ENCODE measurements around the gene PTPRT.

Gene PTPRT

DNA sequence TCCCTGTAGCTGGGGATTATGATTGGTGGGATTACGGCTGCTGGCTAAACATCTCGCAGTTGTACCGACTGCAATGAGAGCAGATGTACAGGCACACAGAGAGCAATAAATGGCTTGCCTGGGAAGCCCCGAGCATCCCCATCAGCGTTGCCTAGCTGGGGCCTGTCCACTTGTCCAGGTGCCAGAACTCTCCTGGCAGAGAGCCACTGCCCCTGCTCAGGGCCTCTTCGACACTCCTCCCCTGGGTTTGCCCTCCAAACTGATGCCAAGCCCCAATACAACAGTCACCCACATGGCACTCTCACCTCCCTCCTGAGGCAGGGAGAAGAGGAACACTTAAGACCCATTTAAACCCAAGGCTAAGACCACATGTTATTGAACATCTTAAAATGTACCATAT lies 715.1 kb downstream of the PTPRT start:
- H3K36me3 ChIP-seq, result no peaks in the 10 kb centered on the region
- TF ChIP-seq, protein P1, sequence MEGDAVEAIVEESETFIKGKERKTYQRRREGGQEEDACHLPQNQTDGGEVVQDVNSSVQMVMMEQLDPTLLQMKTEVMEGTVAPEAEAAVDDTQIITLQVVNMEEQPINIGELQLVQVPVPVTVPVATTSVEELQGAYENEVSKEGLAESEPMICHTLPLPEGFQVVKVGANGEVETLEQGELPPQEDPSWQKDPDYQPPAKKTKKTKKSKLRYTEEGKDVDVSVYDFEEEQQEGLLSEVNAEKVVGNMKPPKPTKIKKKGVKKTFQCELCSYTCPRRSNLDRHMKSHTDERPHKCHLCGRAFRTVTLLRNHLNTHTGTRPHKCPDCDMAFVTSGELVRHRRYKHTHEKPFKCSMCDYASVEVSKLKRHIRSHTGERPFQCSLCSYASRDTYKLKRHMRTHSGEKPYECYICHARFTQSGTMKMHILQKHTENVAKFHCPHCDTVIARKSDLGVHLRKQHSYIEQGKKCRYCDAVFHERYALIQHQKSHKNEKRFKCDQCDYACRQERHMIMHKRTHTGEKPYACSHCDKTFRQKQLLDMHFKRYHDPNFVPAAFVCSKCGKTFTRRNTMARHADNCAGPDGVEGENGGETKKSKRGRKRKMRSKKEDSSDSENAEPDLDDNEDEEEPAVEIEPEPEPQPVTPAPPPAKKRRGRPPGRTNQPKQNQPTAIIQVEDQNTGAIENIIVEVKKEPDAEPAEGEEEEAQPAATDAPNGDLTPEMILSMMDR (IDR thresholded peaks at IDR 0.05), result no peak
- H3K27me3 ChIP-seq, result no peaks in the 10 kb centered on the region
- no peaks in the 10 kb centered on the region for H3K4me1 ChIP-seq
- H3K9me3 ChIP-seq, result no peaks in the 10 kb centered on the region
- DNase-seq, result no peak
- intact Hi-C loops (cut with DNase I; ENCODE audit: low total_unique reads), result no loop called here
- no peak overlapping the region for H3K27ac ChIP-seq
- H3K4me3 ChIP-seq, result no peak overlapping the region

DNA sequence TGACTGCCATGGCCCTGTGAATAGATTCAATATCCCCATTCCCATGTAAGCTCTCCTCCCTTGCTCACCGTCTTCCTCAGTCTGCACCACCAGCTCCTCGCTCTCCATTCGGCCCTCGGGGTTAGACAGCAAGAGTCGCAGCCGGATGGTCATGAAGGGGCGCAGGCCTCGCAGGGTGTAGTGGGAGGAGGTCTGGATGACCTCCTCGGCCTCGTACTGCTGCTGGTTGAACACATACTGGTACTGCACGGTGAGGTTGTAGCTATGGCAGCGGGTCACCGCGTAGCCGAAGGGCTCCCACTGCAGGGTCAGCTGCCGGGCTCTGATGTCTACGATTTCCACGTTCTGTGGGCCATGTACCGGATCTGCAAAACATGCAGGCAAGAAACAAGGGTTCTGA lies 717.5 kb downstream of the PTPRT start:
- Histone ChIP-seq H3K36me3 (no peaks in the 10 kb centered on the region), H3K27me3 (no peaks in the 10 kb centered on the region), H3K4me3 (no peak overlapping the region), H3K4me1 (no peaks in the 10 kb centered on the region), H3K27ac (no peak overlapping the region), H3K9me3 (no peaks in the 10 kb centered on the region)
- DNase-seq, result no peak
- intact Hi-C loops (cut with DNase I; ENCODE audit: low total_unique reads), result no loop called here
- TF ChIP-seq, protein P1 (IDR thresholded peaks at IDR 0.05), result no peak

DNA sequence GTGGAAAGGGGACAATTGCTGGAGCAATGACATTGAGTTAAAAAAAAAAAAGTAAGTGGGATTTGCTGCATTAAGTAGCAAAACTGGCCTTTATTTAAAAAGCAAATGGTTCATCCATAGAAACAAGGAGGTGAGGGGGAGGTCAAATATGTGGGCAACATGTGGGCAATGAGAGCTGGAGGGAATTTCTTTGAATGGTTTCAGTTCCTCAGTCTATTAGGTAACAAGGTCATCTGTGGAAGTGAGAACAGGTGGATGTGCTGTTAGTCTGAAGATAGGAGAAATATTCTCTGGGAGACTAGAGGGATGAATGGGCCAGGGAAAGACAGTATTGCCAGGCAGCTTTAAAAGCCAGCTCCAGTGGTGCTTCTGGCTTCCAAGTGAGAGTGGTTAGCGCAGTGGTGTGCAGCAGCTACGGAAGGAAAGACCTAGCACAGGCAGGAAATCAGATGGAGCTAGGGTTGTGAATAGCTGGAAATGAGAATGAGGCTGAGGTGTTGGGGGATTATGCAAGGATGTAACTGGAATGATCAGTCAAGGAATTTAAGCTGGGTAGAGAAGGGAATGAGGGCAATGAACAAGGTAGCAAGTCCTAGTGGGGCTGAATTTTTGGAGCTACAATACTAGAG lies 727.6 kb downstream of the PTPRT start:
- no peaks in the 10 kb centered on the region for H3K9me3 ChIP-seq
- TF ChIP-seq, protein P1 (IDR thresholded peaks at IDR 0.05), result no peak
- intact Hi-C loops (cut with DNase I; ENCODE audit: low total_unique reads), result no loop called here
- no peak for DNase-seq
- no peaks in the 10 kb centered on the region for H3K4me1 ChIP-seq
- no peak overlapping the region for H3K4me3 ChIP-seq
- no peaks in the 10 kb centered on the region for H3K36me3 ChIP-seq
- no peaks in the 10 kb centered on the region for H3K27me3 ChIP-seq
- H3K27ac ChIP-seq, result no peak overlapping the region

DNA sequence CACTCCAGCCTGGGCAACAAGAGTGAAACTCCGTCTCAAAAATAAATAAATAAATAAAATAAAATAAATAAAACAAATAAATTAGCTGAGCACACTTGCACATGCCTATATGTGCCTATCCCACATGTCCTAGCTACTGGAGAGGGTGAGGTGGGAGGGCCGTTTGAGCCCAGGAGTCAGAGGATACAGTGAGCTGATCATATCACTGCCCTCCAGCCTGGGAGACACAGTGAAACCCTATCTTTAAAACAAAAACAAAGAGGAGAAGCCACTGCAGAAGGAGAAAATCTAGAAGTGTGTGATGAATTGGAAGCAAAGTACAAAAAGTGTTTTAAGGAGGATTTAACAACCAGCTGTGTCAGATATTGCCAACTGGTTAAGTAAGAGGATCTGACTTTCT lies 728.4 kb downstream of the PTPRT start:
- H3K36me3 ChIP-seq, result no peaks in the 10 kb centered on the region

DNA sequence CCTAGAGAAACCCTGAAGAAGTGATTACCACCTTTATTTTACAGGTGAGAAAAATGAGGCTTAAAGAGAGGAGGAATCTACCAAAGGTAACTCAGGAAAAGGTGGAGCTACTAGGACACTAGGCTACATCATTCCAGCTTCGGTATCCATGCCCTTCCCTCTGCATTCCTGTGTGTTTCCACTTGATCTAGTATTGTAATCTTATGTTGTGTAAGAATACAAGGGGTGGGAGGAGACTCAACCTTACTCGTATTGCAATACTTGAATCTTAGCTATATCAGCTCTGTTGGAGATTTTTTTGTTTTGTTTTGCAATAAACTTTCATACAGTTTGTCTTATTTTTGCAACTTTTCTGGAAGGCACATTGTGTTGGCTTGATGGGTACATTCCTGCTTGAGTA lies 742.4 kb downstream of the PTPRT start:
- no peak for DNase-seq
- Histone ChIP-seq H3K9me3 (no peaks in the 10 kb centered on the region), H3K36me3 (no peaks in the 10 kb centered on the region), H3K27ac (no peak overlapping the region), H3K4me1 (no peaks in the 10 kb centered on the region), H3K4me3 (no peak overlapping the region), H3K27me3 (no peaks in the 10 kb centered on the region)
- TF ChIP-seq, protein P1 (IDR thresholded peaks at IDR 0.05), result no peak
- intact Hi-C loops (cut with DNase I; ENCODE audit: low total_unique reads), result no loop called here

More for the DNA sequence above, 728.4 kb downstream of the PTPRT start:
- Histone ChIP-seq H3K9me3 (no peaks in the 10 kb centered on the region), H3K27me3 (no peaks in the 10 kb centered on the region), H3K27ac (no peak overlapping the region), H3K4me3 (no peak overlapping the region), H3K4me1 (no peaks in the 10 kb centered on the region)
- TF ChIP-seq, protein P1 (IDR thresholded peaks at IDR 0.05), result no peak
- intact Hi-C loops (cut with DNase I; ENCODE audit: low total_unique reads), result no loop called here
- no peak for DNase-seq

DNA sequence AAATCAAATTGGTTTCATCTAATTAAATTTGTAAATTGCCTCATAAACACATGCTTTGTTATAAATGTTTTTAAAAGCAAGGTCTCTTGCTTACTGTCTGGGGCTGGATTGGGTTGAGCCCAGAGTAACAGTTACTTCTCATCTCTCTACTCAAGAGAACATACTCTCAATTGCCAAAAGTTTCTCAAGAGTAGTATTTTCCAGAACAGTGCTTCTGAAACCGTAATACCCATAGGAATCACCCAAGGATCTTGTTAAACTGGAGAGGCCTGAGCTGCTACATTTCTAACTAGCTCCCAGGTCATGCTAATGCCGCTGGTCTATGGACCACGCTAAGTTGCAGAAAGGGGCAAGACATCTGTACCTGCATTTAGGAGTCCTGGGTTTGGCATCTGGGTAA lies 744.9 kb downstream of the PTPRT start:
- intact Hi-C loops (cut with DNase I; ENCODE audit: low total_unique reads), result no loop called here
- no peaks in the 10 kb centered on the region for H3K9me3 ChIP-seq

More for the DNA sequence above, 744.9 kb downstream of the PTPRT start:
- Histone ChIP-seq H3K27ac (no peak overlapping the region), H3K27me3 (no peaks in the 10 kb centered on the region), H3K36me3 (no peaks in the 10 kb centered on the region), H3K4me1 (peaks cover 0 to 5% (median 0%) of the 10 kb centered on the region in 4 donors), H3K4me3 (no peak overlapping the region)
- no peak for DNase-seq
- TF ChIP-seq, protein P1 (IDR thresholded peaks at IDR 0.05), result no peak
